ENCODE results near the gene TNPO2. TPM values are rescaled to one million over a fixed set of nuclear protein-coding genes. Genes with fewer than 3 reads are reported as not detected.

TNPO2 gene
- total and polyA plus RNA-seq, 2 of the 13 experiments (the other 11 are each of a cell fraction or from before 2014, with no cell fraction given), result 31.7 to 61.0 TPM

- Histone ChIP-seq H3K79me2 (ENCODE audit: insufficient read depth, low read length) (peaks cover 29% of the 10 kb centered on the region), H3K9me3 (ENCODE audit: low read length) (no peaks in the 10 kb centered on the region), H3K4me3 (replicated peaks in 1 of 3; ENCODE audit: insufficient read depth in 1 of 3, low read depth in 2 of 3, low read length in 3 of 3) (no peak overlapping the region), H3K9ac (ENCODE audit: insufficient read depth, low read depth, low read length) (no peak overlapping the region), H3K4me2 (ENCODE audit: low read depth, low read length) (no peak overlapping the region), H3K27me3 (ENCODE audit: control insufficient read depth in 1 of 2, insufficient read depth in 2 of 2, low read length in 2 of 2) (no peaks in the 10 kb centered on the region), H4K20me1 (ENCODE audit: insufficient read depth, low read length) (no peaks in the 10 kb centered on the region), H3K4me1 (ENCODE audit: insufficient read depth, low read length) (peaks cover 9% of the 10 kb centered on the region), H3K27ac (ENCODE audit: extremely low read length, insufficient read depth, low read length) (no peak overlapping the region), H2AFZ (ENCODE audit: low read length) (no peak overlapping the region), H3K36me3 (replicated peaks in 1 of 2; ENCODE audit: control insufficient read depth in 1 of 2, insufficient read depth in 2 of 2, low read length in 2 of 2) (peaks cover 27 to 62% of the 10 kb centered on the region in 2 experiments)
- intact Hi-C loops (cut with micrococcal nuclease; ENCODE audit: unreplicated experiment), result no loop called here
- BruUV-seq (replicated peaks), result no TSS peak
- ChIA-PET POLR2A (no interaction called here), CTCF (ENCODE audit: low intra/inter-chr PET ratio, low total read pairs) (no interaction called here)
- no peak for FAIRE-seq
- ATAC-seq, result no peak
- in situ Hi-C loops (cut with HindIII; ENCODE audit: extremely low pct_ligation_motif_present, low pct_unique_long_range_greater_than_20kb), result no loop called here
- DNase-seq (ENCODE audit: low spot score), result no peak
- TF ChIP-seq ZNF121 (CRISPR knock-in tag; IDR thresholded peaks at IDR 0.05) (peak; percentile 50), IKZF5 (CRISPR knock-in tag; IDR thresholded peaks at IDR 0.05) (no peak)
- 100% methylated on average over 3 of the region's 3 CpGs for WGBS (ENCODE audit: low lambda C conversion rate)
Observed at GRCh38 chr19:12715929-12716328, 7.8 kb downstream of the TNPO2 start.

- Histone ChIP-seq H3K9ac (ENCODE audit: insufficient read depth, low read depth, low read length) (no peak overlapping the region), H4K20me1 (ENCODE audit: insufficient read depth, low read length) (no peaks in the 10 kb centered on the region), H3K79me2 (ENCODE audit: insufficient read depth, low read length) (peaks cover 21% of the 10 kb centered on the region), H3K27ac (ENCODE audit: extremely low read length, insufficient read depth, low read length) (no peak overlapping the region), H3K36me3 (replicated peaks in 1 of 2; ENCODE audit: control insufficient read depth in 1 of 2, insufficient read depth in 2 of 2, low read length in 2 of 2) (peaks cover 32 to 69% of the 10 kb centered on the region in 2 experiments), H3K4me1 (ENCODE audit: insufficient read depth, low read length) (peaks cover 2% of the 10 kb centered on the region), H3K4me3 (replicated peaks in 1 of 3; ENCODE audit: insufficient read depth in 1 of 3, low read depth in 2 of 3, low read length in 3 of 3) (no peak overlapping the region), H3K27me3 (ENCODE audit: control insufficient read depth in 1 of 2, insufficient read depth in 2 of 2, low read length in 2 of 2) (no peaks in the 10 kb centered on the region), H3K9me3 (ENCODE audit: low read length) (no peaks in the 10 kb centered on the region), H2AFZ (ENCODE audit: low read length) (no peak overlapping the region), H3K4me2 (ENCODE audit: low read depth, low read length) (no peak overlapping the region)
- DNase-seq (ENCODE audit: low spot score) (no peak), ATAC-seq (no peak), FAIRE-seq (no peak)
- ChIA-PET POLR2A (no interaction called here), CTCF (ENCODE audit: low intra/inter-chr PET ratio, low total read pairs) (no interaction called here)
- 100% methylated on average over 1 of the region's 15 CpGs for WGBS (ENCODE audit: low lambda C conversion rate)
- intact Hi-C loops (cut with micrococcal nuclease; ENCODE audit: unreplicated experiment), result no loop called here
- in situ Hi-C loops (cut with HindIII; ENCODE audit: extremely low pct_ligation_motif_present, low pct_unique_long_range_greater_than_20kb), result no loop called here
- no TSS peak for BruUV-seq (replicated peaks)
- no peak for TF ChIP-seq HCFC1 (IDR thresholded peaks at IDR 0.05; ENCODE audit: low read depth, low read length)
- TF ChIP-seq RBFOX2 (IDR thresholded peaks at IDR 0.05; ENCODE audit: low read depth, low read length), result 0 out of 2 replicates have a peak, but pooled peaks have one; percentile 12
- TF ChIP-seq KDM5B (CRISPR knock-in tag; IDR thresholded peaks at IDR 0.05; ENCODE audit: borderline replicate concordance), result no peak
- TF ChIP-seq CEBPZ (IDR thresholded peaks at IDR 0.05; ENCODE audit: low read length), result no peak
- TF ChIP-seq AGO2 (optimal IDR thresholded peaks at IDR 0.05; ENCODE audit: low read depth, low read length), result peak; percentile 37
- no peak for TF ChIP-seq SOX13 (IDR thresholded peaks at IDR 0.05)
- no peak for TF ChIP-seq SOX13 (CRISPR knock-in tag; conservative IDR thresholded peaks at IDR 0.05 in 1 of 2, IDR thresholded peaks at IDR 0.05 in 1 of 2)
- no peak for TF ChIP-seq KLF6 (CRISPR knock-in tag; IDR thresholded peaks at IDR 0.05)
- no peak for TF ChIP-seq ZNF598 (CRISPR knock-in tag; IDR thresholded peaks at IDR 0.05; ENCODE audit: borderline replicate concordance)
- TF ChIP-seq ZNF780A (CRISPR knock-in tag; IDR thresholded peaks at IDR 0.05), result no peak
Observed at GRCh38 chr19:12715102-12715501, 8.6 kb downstream of the TNPO2 start.
